ENCODE results near the gene PERP.
"Not testable (repeated sequence)": the region's sequence is repeated elsewhere in the genome, so short reads cannot be mapped to it uniquely, and the experiment has no call there.

Gene PERP

DNA sequence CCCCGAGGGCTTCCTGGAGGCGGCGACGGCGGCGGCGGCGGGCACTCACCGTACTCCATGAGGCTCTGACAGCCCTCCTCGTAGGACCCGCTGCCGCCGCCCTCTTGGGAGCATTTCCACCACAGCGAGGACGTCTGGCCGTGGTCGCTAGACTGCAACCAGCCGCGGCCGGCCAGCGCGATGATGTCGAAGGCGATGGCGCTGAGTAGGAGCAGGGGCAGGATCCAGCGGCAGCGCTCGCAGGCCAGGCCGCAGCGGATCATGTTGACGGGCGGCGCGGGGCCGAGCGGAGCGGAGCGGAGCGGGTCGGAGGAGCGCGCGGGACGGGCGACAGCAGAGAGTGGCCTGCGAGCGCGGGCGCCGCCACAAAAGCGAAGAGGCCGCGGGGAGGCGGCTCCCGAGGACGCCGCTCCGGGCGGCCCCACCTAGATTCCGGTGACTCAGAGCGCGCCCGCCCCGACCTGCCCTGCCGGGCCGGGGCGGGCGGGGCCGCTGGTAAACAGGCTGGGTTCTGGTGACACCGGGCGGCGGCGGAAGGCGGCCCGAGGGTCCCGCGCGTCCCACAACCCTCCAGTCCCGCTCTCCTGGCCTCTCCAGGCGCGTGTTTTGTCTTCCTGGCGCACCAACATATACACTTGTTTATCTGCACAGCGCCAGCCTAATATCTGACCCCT, at the start of gene PERP:
Gene PERP (minus strand): TSS at position 342 of the 674 bp plus-strand sequence. CDS start 79 bp downstream, at position 263.
- DNase-seq (ENCODE audit: low spot score), result peak; percentile 51

DNA sequence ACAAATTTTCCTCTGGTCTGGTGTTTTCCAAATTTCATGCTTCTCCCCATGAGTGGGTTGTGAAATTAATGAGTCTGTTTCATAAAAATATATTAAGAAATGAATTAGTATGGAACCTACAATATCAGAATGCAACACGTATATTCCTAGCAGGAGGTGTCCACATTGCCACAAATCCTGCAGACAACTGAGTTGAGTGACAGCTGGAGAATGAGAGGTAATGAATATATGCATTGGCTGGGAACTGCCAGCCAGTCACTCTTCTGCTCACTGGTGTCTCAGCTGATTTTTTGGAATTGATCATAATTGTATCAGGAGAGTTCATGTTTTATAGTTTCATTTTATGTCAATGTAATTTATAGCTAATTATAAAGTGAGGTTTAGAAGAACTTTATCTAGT, 48.2 kb upstream of the PERP start:
- DNase-seq (ENCODE audit: low spot score), result no peak

- no peak for DNase-seq (ENCODE audit: low spot score)
These were observed 39.3 kb upstream of the PERP start for GRCh38 chr6:138146544-138146943.

DNA sequence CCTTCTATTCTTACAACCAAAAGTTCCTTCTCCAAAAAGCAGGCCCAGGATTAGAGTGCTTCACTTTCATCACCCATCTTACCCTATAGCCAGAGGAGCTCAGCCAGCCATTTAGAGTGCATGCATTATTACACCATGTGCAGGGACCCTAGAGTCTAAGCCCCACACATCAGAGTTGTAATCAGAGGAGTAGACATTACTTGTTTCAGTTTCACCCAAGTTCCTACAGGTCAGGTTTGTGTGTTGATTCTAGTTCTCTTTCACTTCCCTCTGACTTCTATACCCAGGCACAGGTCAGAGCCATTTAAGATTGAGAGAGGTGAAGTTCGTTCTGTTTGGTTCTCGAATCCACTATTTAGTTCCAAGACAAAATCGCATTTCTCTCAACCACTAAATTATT, 38.2 kb upstream of the PERP start:
- DNase-seq (ENCODE audit: low spot score), result no peak

DNA sequence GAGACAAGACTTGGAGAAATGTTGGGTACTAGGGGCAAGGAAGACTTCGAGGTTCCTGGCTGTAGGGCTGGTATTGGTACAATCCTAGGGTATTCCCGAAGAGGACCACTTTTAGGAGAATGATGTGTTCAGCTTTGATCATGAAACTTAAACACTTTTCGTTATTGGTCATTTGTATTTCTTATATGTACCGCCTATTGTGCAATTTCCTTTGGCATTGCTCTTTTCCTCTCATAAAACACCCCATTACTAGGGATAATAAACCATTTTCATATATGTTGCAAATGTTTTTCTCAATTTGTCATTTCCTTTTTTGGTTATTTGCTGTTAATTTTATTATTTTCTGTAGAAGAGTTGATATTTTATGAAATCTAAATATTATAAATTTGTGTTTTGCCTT, 35.6 kb upstream of the PERP start:
- DNase-seq (ENCODE audit: low spot score), result no peak

GRCh38 chr6:138129190-138129589, 22.0 kb upstream of the PERP start:
- DNase-seq (ENCODE audit: low spot score), result no peak

GRCh38 chr6:138128096-138128495, 20.9 kb upstream of the PERP start:
- DNase-seq (ENCODE audit: low spot score), result no peak

- DNase-seq (ENCODE audit: low spot score), result no peak
These were observed 16.9 kb upstream of the PERP start for GRCh38 chr6:138124096-138124495.

DNA sequence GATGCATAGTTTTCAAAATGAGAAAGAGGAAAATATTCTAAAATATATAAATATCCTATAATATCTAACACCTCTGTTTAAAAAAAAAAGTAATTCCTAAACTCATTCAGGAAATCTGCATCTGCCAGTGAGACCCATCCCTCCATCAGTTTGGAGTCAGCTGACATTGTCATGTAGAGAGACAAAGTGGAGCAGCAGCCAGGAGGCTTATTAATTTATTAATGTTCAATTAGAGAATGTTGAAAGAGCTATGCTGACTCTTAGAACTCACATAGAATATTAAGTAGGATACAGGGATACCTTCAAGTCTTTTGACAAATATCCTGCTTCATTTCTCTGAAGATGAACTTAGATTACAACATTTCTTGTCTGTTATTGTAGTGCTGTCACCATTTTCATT, 12.8 kb upstream of the PERP start:
- DNase-seq (ENCODE audit: low spot score), result no peak

DNA sequence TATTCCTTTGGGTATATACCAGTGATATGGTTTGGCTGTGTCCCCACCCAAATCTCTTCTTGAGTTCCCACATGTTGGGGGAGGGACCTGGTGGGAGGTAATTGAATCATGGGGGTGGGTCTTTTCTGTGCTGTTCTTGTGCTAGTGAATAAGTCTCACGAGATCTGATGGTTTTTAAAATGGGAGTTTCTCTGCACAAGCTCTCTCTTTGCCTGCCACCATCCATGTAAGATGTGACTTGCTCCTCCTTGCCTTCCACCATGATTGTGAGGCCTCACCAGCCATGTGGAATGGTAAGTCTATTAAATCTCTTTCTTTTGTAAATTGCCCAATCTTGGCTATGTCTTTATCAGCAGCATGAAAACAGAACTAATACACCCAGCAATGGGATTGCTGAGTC, 12.0 kb upstream of the PERP start:
- not testable (repeated sequence) for DNase-seq (ENCODE audit: low spot score)

GRCh38 chr6:138117376-138117914, 10.2 kb upstream of the PERP start:
- no peak for DNase-seq (ENCODE audit: low spot score)

GRCh38 chr6:138116661-138116999, 9.4 kb upstream of the PERP start:
- no peak for DNase-seq (ENCODE audit: low spot score)

DNA sequence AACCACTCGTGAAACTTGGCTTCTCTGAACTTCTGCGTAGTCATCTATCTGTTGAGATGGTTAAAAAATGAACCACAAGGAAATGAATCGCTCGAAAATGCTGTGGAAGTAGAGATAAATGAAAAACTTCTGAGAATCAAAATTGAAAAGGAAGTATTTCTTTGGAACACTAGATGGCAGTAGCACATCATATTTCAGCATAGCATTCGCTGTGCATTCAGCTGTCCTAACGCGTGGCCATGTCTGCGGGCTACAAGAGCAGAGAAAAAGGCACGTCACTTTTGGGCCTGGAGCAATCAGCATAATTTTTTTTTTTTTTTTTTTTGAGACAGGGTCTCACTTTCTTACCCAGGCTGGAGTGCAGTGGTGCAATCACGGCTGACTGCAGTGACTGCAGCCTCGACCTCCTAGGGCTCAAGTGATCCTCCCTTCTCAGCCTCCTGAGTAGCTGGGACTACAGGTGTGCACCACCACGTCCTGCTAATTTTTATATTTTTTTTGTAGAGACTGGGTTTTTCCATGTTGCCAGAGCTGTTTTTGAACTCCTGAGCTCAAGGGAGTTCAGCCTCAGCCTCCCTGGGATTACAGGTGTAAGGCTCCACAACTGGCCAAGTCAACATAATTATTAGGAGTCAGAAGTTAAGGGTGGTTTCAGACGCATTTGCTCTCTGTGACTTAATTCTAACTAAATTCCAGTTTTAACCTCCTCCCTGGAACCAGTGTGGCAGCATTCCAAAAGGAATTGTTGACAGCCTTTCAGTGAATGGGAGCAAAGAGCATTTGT, 8.8 kb upstream of the PERP start:
- peak; percentile 50 for DNase-seq (ENCODE audit: low spot score)

GRCh38 chr6:138115201-138115600, 8.0 kb upstream of the PERP start:
- no peak for DNase-seq (ENCODE audit: low spot score)

GRCh38 chr6:138113588-138114210, 6.5 kb upstream of the PERP start:
- no peak for DNase-seq (ENCODE audit: low spot score)

GRCh38 chr6:138110229-138110628, 3.0 kb upstream of the PERP start:
- no peak for DNase-seq (ENCODE audit: low spot score)

DNA sequence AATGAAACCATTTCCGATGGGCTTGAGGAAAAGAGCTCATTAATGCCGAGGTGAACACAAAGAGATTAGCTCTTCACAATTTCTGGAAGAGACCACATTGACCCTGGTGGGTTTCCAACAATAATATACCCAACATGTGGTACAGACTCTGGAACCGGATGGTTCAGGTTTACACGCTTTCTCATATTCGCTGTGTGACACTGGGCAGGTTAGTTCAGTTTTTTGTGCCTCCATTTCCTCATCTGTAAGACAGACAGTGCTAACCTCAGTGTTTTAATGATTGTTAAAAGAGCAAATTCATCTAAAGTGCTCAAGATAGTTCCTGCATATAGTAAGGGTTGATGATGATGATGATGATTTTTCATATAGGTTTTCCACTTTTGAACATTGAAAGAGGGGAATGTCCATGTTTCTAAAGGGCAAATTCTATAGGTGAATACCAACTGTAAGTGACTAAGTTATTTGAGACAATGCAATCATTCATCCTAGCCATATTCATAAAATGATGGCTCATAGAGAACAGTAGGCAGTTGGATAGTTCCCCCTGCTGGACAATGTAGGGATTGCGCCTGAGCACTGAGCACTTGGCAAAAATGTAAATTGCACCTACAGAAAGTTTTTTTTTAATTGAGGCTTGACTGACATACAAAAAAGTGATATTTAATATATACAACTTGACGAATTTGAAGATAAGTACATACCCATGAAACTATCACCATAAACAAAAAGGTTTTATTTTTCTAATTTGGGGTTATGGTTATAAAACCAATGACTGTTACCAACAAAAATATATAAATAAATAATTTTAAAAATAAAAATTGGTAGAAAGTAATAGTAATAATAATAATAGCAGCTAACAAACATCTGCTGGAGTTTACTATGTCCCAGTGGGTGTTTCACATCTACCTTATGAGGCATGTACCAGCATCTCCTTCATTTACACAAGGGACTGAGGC, 2.1 kb upstream of the PERP start:
- peak; percentile 43 for DNase-seq (ENCODE audit: low spot score)

- peak; percentile 17 for DNase-seq (ENCODE audit: low spot score)
These were observed 753 bp upstream of the PERP start for GRCh38 chr6:138107752-138108592.

GRCh38 chr6:138106665-138107077, 548 bp downstream of the PERP start:
- DNase-seq (ENCODE audit: low spot score), result no peak

DNA sequence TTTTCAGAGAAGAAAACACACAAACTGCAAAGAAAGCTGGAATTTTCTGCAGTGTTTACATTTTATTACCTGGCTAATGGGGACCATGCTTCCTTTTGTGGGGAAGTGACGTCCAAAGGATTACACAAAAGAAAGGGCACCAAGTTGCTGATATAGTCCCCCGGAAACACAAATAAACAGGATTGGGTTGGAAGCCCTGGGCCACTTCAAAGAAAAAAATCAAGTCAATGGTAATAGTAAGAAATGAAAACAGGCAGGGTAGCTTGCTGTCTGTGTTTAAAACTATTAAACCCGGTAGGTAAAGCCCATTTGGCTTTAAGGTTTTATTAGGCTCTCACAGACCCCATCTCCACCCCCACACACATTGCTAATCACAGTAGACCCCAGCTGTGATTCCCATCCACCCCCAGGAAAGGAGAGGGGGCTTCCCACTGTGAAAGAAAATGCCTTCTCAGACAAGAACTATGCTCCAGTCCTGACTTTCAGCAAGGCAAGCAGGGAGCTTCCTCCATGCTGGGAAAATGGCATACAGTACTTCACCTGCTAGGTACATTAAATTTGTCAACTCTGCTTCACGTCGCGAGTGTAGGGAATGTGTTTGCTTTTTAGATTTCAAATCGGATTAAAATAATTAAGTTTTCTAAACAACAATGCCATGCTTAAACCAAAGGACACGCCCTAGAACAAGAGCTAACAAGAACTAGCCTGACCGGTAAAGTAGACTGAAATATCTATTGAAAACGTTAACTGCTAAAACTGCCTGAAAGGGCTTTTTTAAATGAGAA, 1.1 kb downstream of the PERP start:
- DNase-seq (ENCODE audit: low spot score), result no peak
